MM.1S (cell line): ENCODE measurements around the gene PPP6R1.

Source experiments
- EZH2 ChIP-seq: fragments of 300-600 bp; sonication (generic); optimal IDR thresholded peaks from 2 replicates; pipeline ENCODE3; 2017; ENCODE audit warnings: low read depth, mild to moderate bottlenecking, antibody characterized with exemption, low read length, mixed read lengths
- TF ChIP-seq, protein P1 (sequence below): fragments of 300-600 bp; sonication (generic); IDR thresholded peaks from 2 replicates; pipeline ENCODE4 v1.5.1; 2016; ENCODE audit warnings: antibody characterized with exemption, low read length, mixed read lengths

DNA sequence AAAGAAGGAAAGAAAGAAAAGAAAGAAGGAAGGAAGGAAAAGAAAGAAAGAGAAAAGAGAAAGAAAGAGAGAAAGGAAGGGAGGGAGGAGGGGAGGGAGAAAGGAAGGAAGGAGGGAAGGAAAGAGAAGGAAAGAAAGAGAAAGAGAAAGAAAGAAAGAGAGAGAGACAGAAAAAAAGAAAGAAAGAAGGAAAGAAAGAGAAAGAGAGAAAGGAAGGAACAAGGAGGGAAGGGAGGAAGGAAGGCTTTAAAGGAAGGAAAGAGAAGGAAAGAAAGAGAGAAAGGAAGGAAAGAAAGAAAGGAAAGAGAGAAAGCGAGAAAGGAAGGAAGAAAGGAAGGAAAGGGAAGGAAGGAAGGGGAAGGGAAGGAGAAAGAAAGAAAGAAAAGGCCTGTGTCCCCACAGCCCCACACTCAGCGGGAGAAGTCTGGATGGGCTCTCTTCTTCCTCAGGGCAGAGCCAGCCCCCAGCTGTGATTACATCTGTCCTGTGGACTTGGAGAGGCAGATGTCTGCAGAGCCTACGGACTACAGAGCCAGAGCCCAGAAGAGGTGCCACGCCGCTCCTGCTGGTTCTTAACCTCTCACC lies 59.1 kb downstream of the PPP6R1 start:
- TF ChIP-seq, protein P1, sequence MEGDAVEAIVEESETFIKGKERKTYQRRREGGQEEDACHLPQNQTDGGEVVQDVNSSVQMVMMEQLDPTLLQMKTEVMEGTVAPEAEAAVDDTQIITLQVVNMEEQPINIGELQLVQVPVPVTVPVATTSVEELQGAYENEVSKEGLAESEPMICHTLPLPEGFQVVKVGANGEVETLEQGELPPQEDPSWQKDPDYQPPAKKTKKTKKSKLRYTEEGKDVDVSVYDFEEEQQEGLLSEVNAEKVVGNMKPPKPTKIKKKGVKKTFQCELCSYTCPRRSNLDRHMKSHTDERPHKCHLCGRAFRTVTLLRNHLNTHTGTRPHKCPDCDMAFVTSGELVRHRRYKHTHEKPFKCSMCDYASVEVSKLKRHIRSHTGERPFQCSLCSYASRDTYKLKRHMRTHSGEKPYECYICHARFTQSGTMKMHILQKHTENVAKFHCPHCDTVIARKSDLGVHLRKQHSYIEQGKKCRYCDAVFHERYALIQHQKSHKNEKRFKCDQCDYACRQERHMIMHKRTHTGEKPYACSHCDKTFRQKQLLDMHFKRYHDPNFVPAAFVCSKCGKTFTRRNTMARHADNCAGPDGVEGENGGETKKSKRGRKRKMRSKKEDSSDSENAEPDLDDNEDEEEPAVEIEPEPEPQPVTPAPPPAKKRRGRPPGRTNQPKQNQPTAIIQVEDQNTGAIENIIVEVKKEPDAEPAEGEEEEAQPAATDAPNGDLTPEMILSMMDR, result no peak
- TF ChIP-seq EZH2, result no peak
